GM18873 (cell line): ENCODE data around the gene MTAP.

Source experiments
- ATAC-seq: cut with Tn5 transposase; IDR thresholded peaks from one replicate; pipeline ENCODE4 v1.9.1; 2021; ENCODE audit warnings: mild to moderate bottlenecking, moderate library complexity, moderate number of reproducible peaks; ENCODE audit not compliant: unreplicated experiment, low FRiP score

The MTAP gene

DNA sequence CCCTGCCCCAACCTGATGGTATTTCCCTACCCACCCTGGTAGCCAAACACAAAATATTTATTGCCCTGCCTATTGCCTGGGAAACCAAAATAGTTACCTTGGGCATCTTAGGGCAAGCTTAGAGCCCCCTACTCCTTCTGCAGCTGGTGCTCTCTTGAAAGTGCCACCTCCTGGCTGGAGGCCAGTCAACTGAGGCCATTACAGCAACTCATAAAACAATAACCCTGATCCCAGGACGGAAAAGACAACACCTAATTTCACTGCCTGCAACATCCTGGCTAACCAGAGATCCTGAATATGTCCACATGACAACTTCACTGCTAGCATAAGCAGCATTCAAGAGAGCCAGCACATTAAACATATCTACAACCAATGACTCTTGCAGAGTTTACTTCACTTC is 38.7 kb downstream of the MTAP start:
- ATAC-seq, result no peak

DNA sequence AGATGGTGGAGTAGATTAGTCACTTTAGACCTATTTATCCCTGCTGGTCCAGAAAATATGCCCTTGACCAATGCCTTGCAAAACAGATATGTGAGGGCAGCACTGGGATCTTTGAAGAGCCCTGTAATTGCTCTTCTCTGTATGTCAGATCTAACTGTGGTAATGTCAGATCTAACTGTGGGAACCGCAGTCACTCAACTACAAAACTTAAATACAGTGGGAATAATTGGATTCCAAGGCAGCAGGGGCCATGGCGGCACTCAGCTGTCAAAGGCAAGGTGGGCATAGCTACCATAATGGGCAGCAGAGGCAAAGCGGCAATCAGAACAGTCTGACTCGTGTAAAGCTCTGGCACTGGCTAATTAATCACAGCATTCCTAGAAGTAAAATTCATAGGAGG is 46.2 kb downstream of the MTAP start:
- no peak for ATAC-seq

GRCh38 chr9:21852754-21853153 is 50.3 kb downstream of the MTAP start:
- peak; percentile 99 for ATAC-seq

GRCh38 chr9:21853414-21853813 is 51.0 kb downstream of the MTAP start:
- no peak for ATAC-seq

DNA sequence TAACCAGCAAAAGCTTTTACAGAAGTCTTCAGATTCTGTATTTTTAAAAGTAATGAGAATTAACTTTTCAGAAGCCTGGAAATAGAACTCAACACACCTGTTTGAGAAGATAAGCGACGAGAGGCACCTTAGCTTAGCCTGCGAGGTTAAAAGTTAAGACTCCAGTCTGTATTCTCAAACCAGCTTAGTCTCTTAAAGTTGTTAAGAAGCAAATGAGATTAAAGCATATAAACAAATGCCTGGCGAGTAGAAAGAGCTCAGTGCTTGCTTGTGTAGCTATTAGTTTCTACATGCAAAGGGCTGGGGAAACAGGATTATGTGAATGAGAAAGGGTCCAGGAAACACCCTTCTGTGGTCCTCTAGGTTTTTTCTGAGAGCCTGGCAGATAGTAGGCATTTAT is 51.7 kb downstream of the MTAP start:
- ATAC-seq, result no peak

DNA sequence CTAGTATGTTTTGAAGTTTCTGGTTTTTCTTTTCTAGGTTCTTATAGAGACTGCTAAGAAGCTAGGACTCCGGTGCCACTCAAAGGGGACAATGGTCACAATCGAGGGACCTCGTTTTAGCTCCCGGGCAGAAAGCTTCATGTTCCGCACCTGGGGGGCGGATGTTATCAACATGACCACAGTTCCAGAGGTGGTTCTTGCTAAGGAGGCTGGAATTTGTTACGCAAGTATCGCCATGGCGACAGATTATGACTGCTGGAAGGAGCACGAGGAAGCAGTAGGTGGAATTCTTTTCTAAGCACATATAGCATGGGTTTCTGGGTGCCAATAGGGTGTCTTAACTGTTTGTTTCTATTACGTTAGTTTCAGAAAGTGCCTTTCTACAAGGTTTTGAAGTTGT is 52.2 kb downstream of the MTAP start:
- ATAC-seq, result no peak

DNA sequence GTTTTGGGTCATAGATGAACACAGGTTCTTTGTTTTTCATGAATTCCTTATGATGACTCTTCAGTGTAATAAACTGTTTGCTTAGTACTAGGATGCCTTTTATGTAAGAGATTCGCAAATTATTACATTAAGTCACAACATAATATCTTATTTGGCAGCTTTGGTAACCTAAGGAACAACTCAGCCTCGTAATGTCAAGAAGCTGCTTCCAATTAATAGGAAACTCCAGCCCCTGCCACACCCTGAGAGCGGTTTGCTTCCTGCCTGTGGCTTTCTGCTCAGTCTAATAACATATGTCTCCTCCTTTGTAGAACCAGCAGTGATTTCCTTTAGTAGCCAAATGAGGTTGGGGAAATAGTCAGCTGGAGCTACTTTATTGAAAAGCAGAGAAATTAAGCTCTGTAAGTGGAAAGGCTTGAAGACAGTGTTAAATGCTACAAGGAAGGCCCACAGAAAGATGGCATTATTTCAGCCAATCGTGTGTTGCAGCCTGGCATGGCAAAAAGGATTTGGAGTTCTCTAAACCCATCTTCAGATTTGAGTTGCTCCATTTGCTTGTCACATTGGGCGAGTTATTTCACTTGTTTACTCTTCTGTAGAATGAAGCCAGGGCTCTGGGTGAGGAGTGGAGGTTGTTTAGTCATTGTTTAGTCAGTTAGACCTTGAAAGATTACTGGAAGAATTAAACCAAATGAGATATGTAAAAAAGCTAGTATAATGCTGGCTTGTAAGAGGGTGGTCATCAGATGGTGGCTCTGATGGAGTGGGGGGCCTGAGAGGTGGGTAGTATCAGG is 54.1 kb downstream of the MTAP start:
- ATAC-seq, result no peak

DNA sequence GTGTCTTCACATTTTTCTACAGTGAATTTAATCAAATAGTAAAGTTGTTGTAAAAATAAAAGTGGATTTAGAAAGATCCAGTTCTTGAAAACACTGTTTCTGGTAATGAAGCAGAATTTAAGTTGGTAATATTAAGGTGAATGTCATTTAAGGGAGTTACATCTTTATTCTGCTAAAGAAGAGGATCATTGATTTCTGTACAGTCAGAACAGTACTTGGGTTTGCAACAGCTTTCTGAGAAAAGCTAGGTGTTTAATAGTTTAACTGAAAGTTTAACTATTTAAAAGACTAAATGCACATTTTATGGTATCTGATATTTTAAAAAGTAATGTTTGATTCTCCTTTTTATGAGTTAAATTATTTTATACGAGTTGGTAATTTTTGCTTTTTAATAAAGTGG is 60.4 kb downstream of the MTAP start:
- ATAC-seq, result no peak

- ATAC-seq, result no peak
Observed at GRCh38 chr9:21864505-21864904, 62.1 kb downstream of the MTAP start.

GRCh38 chr9:21866302-21866701 is 63.9 kb downstream of the MTAP start:
- ATAC-seq, result no peak

GRCh38 chr9:21871256-21871975 is 69.0 kb downstream of the MTAP start:
- no peak for ATAC-seq

- ATAC-seq, result no peak
Observed at GRCh38 chr9:21872696-21873095, 70.3 kb downstream of the MTAP start.

GRCh38 chr9:21873540-21874221 is 71.2 kb downstream of the MTAP start:
- no peak for ATAC-seq

DNA sequence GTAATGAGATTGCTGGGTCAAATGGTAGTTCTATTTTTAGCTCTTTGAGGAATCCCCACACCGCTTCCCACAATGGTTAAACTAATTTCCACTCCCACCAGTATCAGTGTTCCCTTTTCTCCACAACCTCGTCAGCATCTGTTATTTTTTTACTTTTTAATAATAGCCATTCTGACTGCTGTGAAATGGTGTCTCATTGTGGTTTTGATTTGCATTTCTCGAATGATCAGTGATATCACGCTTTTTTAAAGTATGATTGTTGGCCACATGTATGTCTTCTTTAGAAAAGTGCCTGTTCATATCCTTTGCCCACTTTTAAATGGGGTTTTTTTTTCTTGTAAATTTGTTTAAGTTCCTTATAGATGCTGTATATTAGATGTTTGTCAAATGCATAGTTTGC is 73.5 kb downstream of the MTAP start:
- ATAC-seq, result no peak

- no peak for ATAC-seq
Observed at GRCh38 chr9:21883642-21884041, 81.2 kb downstream of the MTAP start.

DNA sequence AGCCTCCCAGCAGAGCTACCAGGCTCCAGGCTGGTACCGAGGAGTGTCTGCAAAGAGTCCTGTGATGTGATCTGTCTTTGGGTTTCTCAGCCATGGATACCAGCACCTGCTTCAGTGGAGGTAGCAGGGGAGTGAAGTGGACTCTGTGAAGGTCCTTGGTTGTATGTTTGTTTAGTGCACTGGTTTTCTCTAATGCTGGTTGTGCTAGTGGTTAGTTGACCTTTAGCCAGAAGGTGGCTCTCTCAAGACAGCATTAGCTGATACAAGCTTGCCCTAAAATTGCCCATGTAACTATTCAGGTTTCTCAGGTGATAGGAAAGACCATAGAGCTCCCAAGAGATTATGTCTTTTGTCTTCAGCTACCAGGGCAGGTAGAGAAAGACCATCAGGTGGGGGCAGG is 87.2 kb downstream of the MTAP start:
- no peak for ATAC-seq

DNA sequence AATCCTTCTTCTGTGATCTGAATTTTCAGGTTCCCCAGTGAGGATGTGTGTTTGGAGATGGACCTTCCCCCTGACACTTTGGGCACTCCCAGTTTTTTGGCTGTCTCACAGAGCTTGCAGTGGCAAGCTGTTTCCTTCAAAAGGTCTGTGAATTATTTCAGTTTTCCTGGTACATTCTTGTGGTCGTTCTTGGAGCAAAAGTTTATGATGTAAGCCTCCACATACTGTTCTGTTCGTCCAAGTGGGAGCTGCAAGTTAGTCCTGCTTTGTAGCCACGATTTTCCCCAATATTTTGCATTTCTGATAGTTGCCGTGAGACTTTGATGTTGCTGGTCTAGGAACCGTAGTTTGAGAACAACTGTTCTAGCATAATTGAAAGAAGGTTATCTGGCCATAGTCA is 88.3 kb downstream of the MTAP start:
- no peak for ATAC-seq

DNA sequence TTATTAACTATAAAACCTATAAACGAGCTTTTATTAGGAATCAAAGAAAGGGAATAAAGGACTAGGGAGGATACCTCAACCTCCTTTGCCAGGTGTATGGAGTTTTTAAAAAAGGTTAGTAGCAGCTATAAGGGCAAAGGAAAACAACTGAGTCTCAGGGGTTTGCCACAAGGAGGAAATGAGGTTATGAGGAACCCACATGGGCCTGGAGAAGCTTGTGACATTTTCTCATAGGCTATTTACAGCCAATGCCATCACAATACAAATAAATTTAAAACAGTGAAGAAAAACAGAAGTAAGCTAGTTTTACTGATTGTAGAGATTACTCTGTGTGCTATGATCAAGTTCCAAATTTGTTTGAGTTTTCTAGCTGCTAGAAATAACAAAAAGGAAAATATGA is 99.1 kb downstream of the MTAP start:
- ATAC-seq, result no peak

GRCh38 chr9:21902136-21902535 is 99.7 kb downstream of the MTAP start:
- no peak for ATAC-seq

- ATAC-seq, result no peak
Observed at GRCh38 chr9:21903380-21903965, 101.0 kb downstream of the MTAP start.

DNA sequence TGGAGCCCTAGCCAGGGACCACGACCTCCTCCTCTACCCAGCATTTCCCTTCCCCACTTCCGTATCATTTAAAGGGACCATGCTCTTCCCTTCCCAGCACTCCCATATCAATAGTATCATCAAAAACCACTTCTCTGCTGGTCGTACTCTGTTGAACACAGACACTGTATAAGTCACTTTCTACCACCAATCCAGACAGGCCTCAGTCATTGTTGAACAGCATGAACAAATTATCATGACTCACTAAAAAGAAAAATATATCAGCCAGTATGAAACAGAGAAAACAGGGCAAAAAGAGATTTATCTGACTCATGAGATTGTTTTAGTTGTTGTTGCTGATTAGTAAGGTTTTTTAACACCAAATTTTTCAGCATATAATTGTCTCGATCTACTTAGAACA is 101.9 kb downstream of the MTAP start:
- no peak for ATAC-seq
